ENCODE measurements around the gene STAG3. TPM values are rescaled to one million over a fixed set of nuclear protein-coding genes. Genes with fewer than 3 reads are reported as not detected.
A peak's percentile ranks its signal among the peaks of the same experiment; 100 is the strongest.
"Not testable (repeated sequence)": the region's sequence is repeated elsewhere in the genome, so short reads cannot be mapped to it uniquely, and the experiment has no call there.

STAG3 gene
- total RNA-seq, 4 donors from 2014 or later: 0.13 to 5.5 TPM; not detected in 2

- intact Hi-C loops (cut with DNase I; ENCODE audit: low total_unique reads) (no loop called here), in situ Hi-C loops (cut with MboI; ENCODE audit: low sequenced_read_pairs in 4 of 4) (no loop called here)
- ATAC-seq (no peak), DNase-seq (no peak)
- H3K27me3 ChIP-seq: peaks cover 0 to 9% (median 5%) of the 10 kb centered on the region in 3 donors
- no peaks in the 10 kb centered on the region for H3K36me3 ChIP-seq
- no peak overlapping the region for H3K27ac ChIP-seq
- no peaks in the 10 kb centered on the region for H3K4me1 ChIP-seq
- TF ChIP-seq POLR2A (IDR thresholded peaks at IDR 0.05) (no peak), CTCF (IDR thresholded peaks at IDR 0.05 in 4 of 5, conservative IDR thresholded peaks at IDR 0.05 in 1 of 5) (no peak)
- H3K9me3 ChIP-seq: no peaks in the 10 kb centered on the region
- H3K4me3 ChIP-seq: no peak overlapping the region
These were observed 8.0 kb downstream of the STAG3 start for GRCh38 chr7:100185726-100186125.

GRCh38 chr7:100189061-100189460, 11.3 kb downstream of the STAG3 start:
- intact Hi-C loops (cut with DNase I; ENCODE audit: low total_unique reads): no loop called here
- no peak for TF ChIP-seq POLR2A (IDR thresholded peaks at IDR 0.05)
- TF ChIP-seq CTCF (IDR thresholded peaks at IDR 0.05 in 4 of 5, conservative IDR thresholded peaks at IDR 0.05 in 1 of 5): no peak
- Histone ChIP-seq H3K4me1 (no peaks in the 10 kb centered on the region), H3K27ac (no peak overlapping the region), H3K36me3 (no peaks in the 10 kb centered on the region), H3K4me3 (no peak overlapping the region), H3K9me3 (no peaks in the 10 kb centered on the region), H3K27me3 (no peaks in the 10 kb centered on the region)
- ATAC-seq: no peak
- DNase-seq: no peak
- in situ Hi-C loops (cut with MboI; ENCODE audit: low sequenced_read_pairs in 4 of 4): no loop called here

GRCh38 chr7:100190048-100190711, 12.5 kb downstream of the STAG3 start:
- Histone ChIP-seq H3K4me3 (no peak overlapping the region), H3K27ac (no peak overlapping the region), H3K9me3 (no peaks in the 10 kb centered on the region), H3K27me3 (no peaks in the 10 kb centered on the region), H3K4me1 (no peaks in the 10 kb centered on the region), H3K36me3 (no peaks in the 10 kb centered on the region)
- intact Hi-C loops (cut with DNase I; ENCODE audit: low total_unique reads) (no loop called here), in situ Hi-C loops (cut with MboI; ENCODE audit: low sequenced_read_pairs in 4 of 4) (no loop called here)
- DNase-seq (no peak), ATAC-seq (peak in 1 of 2 donors; percentile 30)
- TF ChIP-seq CTCF (IDR thresholded peaks at IDR 0.05 in 4 of 5, conservative IDR thresholded peaks at IDR 0.05 in 1 of 5): peak in 3 of 5 experiments; percentile 22 to 33 (median 26)
- no peak for TF ChIP-seq POLR2A (IDR thresholded peaks at IDR 0.05)

- Histone ChIP-seq H3K4me1 (no peaks in the 10 kb centered on the region), H3K4me3 (no peak overlapping the region), H3K36me3 (no peaks in the 10 kb centered on the region), H3K27ac (no peak overlapping the region), H3K27me3 (no peaks in the 10 kb centered on the region), H3K9me3 (no peaks in the 10 kb centered on the region)
- TF ChIP-seq POLR2A (IDR thresholded peaks at IDR 0.05) (no peak), CTCF (IDR thresholded peaks at IDR 0.05 in 4 of 5, conservative IDR thresholded peaks at IDR 0.05 in 1 of 5) (no peak)
- no peak for ATAC-seq
- intact Hi-C loops (cut with DNase I; ENCODE audit: low total_unique reads): no loop called here
- no peak for DNase-seq
- in situ Hi-C loops (cut with MboI; ENCODE audit: low sequenced_read_pairs in 4 of 4): no loop called here
These were observed 14.1 kb downstream of the STAG3 start for GRCh38 chr7:100191775-100192174.

GRCh38 chr7:100192281-100192862, 14.7 kb downstream of the STAG3 start:
- in situ Hi-C loops (cut with MboI; ENCODE audit: low sequenced_read_pairs in 4 of 4); ATAC-seq; H3K27ac ChIP-seq; intact Hi-C loops (cut with DNase I; ENCODE audit: low total_unique reads); H3K9me3 ChIP-seq; H3K4me3 ChIP-seq; H3K27me3 ChIP-seq; DNase-seq; H3K36me3 ChIP-seq; H3K4me1 ChIP-seq: not testable (repeated sequence)

Data from gastrocnemius medialis (tissue), 4 donors.